H9 (cell line): Measurements from ENCODE around the gene DNAJC15. TPM values are rescaled to one million over a fixed set of nuclear protein-coding genes. Genes with fewer than 3 reads are reported as not detected.

Experiments
- DNase-seq: peaks from one replicate; pipeline ENCODE4 v3.0.0-alpha.2; 2017
- H2AFZ ChIP-seq: one replicate; pipeline ENCODE4 v1.6.1; 2013; ENCODE audit warnings: mild to moderate bottlenecking, low read length, control low read depth, moderate library complexity
- H2AK5ac ChIP-seq: 2 replicates; pipeline ENCODE4 v1.6.1; 2013; ENCODE audit warnings: low read length, control low read depth, mixed read lengths; ENCODE audit not compliant: insufficient read length
- H2BK120ac ChIP-seq: one replicate; pipeline ENCODE4 v1.6.1; 2013; ENCODE audit warnings: low read depth, mild to moderate bottlenecking, low read length, control low read depth, inconsistent platforms; ENCODE audit not compliant: poor library complexity, severe bottlenecking
- H2BK12ac ChIP-seq: 2 replicates; pipeline ENCODE4 v1.6.1; 2013; ENCODE audit warnings: low read length, control low read depth, mixed read lengths, low read depth; ENCODE audit not compliant: insufficient read length
- H2BK15ac ChIP-seq: 2 replicates; pipeline ENCODE4 v1.6.1; 2013; ENCODE audit warnings: low read depth, low read length, control low read depth
- H2BK20ac ChIP-seq: one replicate; pipeline ENCODE4 v1.6.1; 2013; ENCODE audit warnings: low read depth, mild to moderate bottlenecking, low read length, control low read depth, inconsistent platforms; ENCODE audit not compliant: poor library complexity, severe bottlenecking
- H2BK5ac ChIP-seq: 2 replicates; pipeline ENCODE4 v1.6.1; 2013; ENCODE audit warnings: low read length, control low read depth, mixed read lengths; ENCODE audit not compliant: insufficient read length
- H3K14ac ChIP-seq: 2 replicates; pipeline ENCODE4 v1.6.1; 2013; ENCODE audit warnings: low read length, control low read depth; ENCODE audit not compliant: insufficient read depth
- H3K18ac ChIP-seq: 2 replicates; pipeline ENCODE4 v1.6.1; 2013; ENCODE audit warnings: low read depth, mild to moderate bottlenecking, mixed read lengths, low read length, control low read depth; ENCODE audit not compliant: insufficient read length
- H3K23ac ChIP-seq: 2 replicates; pipeline ENCODE4 v1.6.1; 2013; ENCODE audit warnings: low read length, control low read depth, mixed read lengths, low read depth; ENCODE audit not compliant: insufficient read length
- H3K23me2 ChIP-seq: 2 replicates; pipeline ENCODE4 v1.6.1; 2013; ENCODE audit warnings: low read depth, mild to moderate bottlenecking, mixed read lengths, low read length, control low read depth; ENCODE audit not compliant: insufficient read length, poor library complexity, severe bottlenecking
- H3K27ac ChIP-seq: 2 replicates; pipeline ENCODE4 v1.5.1; 2013; ENCODE audit warnings: low read length, control low read depth, mixed read lengths, low read depth; ENCODE audit not compliant: insufficient read length
- H3K27me3 ChIP-seq: 2 replicates; pipeline ENCODE4 v1.6.1; 2013; ENCODE audit warnings: low read length, control low read depth, inconsistent platforms; ENCODE audit not compliant: insufficient read depth
- H3K4ac ChIP-seq: 2 replicates; pipeline ENCODE4 v1.6.1; 2013; ENCODE audit warnings: low read depth, mild to moderate bottlenecking, control low read depth, inconsistent platforms, low read length, moderate library complexity
- H3K4me1 ChIP-seq: 2 replicates; pipeline ENCODE4 v1.6.1; 2013; ENCODE audit warnings: low read length, control low read depth, inconsistent platforms; ENCODE audit not compliant: insufficient read depth
- H3K4me2 ChIP-seq: 2 replicates; pipeline ENCODE4 v1.6.1; 2013; ENCODE audit warnings: low read length, control low read depth, mixed read lengths; ENCODE audit not compliant: insufficient read length, insufficient read depth
- H3K56ac ChIP-seq: 2 replicates; pipeline ENCODE4 v1.6.1; 2013; ENCODE audit warnings: low read depth, mild to moderate bottlenecking, mixed read lengths, low read length, control low read depth; ENCODE audit not compliant: insufficient read length
- H3K79me1 ChIP-seq: 2 replicates; pipeline ENCODE4 v1.6.1; 2013; ENCODE audit warnings: low read depth, mild to moderate bottlenecking, moderate library complexity, low read length, control low read depth, inconsistent platforms; ENCODE audit not compliant: insufficient read depth, poor library complexity, severe bottlenecking
- H3K79me2 ChIP-seq: 2 replicates; pipeline ENCODE4 v1.6.1; 2013; ENCODE audit warnings: low read length, control low read depth, inconsistent platforms; ENCODE audit not compliant: insufficient read depth
- H3K9ac ChIP-seq: 2 replicates; pipeline ENCODE4 v1.6.1; 2013; ENCODE audit warnings: low read length, control low read depth, mixed read lengths; ENCODE audit not compliant: insufficient read length; ENCODE audit errors: extremely low read depth
- H3K9me3 ChIP-seq: one replicate; pipeline ENCODE4 v1.6.1; 2013; ENCODE audit warnings: low read depth, low read length, inconsistent platforms; ENCODE audit not compliant: control insufficient read depth
- H3T11ph ChIP-seq: one replicate; pipeline ENCODE4 v1.6.1; 2013; ENCODE audit warnings: mild to moderate bottlenecking, low read length, control low read depth, inconsistent platforms
- H4K20me1 ChIP-seq: one replicate; pipeline ENCODE4 v1.6.1; 2013; ENCODE audit not compliant: control insufficient read depth, insufficient read length, insufficient read depth
- H4K5ac ChIP-seq: 2 replicates; pipeline ENCODE4 v1.6.1; 2013; ENCODE audit warnings: low read depth, mild to moderate bottlenecking, mixed read lengths, low read length, control low read depth; ENCODE audit not compliant: insufficient read length
- H4K8ac ChIP-seq: replicated peaks from 2 replicates; pipeline ENCODE4 v1.6.1; 2013; ENCODE audit warnings: low read length, control low read depth, mixed read lengths, low read depth; ENCODE audit not compliant: insufficient read length
- H4K91ac ChIP-seq: 2 replicates; pipeline ENCODE4 v1.6.1; 2013; ENCODE audit warnings: low read depth, mild to moderate bottlenecking, moderate library complexity, mixed read lengths, low read length, control low read depth; ENCODE audit not compliant: insufficient read length
- H3K27ac Mint-ChIP-seq, 3 experiments: 2 replicates in 2 of 3; 3 replicates in 1 of 3; pipeline ENCODE4 v1.8.0; 2020 to 2021; ENCODE audit warnings: mixed read lengths in 3 of 3, mild to moderate bottlenecking in 1 of 3, moderate library complexity in 1 of 3
- H3K27me3 Mint-ChIP-seq: 2 replicates; pipeline ENCODE4 v1.8.0; 2021; ENCODE audit warnings: low read depth, mild to moderate bottlenecking, moderate library complexity, mixed read lengths
- H3K36me3 Mint-ChIP-seq, 3 experiments: 2 replicates in 2 of 3; 3 replicates in 1 of 3; pipeline ENCODE4 v1.8.0; 2020 to 2021; ENCODE audit warnings: low read depth in 3 of 3, mixed read lengths in 3 of 3; ENCODE audit not compliant: insufficient read depth in 1 of 3
- H3K4me1 Mint-ChIP-seq, 2 experiments: 2 replicates each; pipeline ENCODE4 v1.8.0; 2020; ENCODE audit warnings: mixed read lengths in 2 of 2
- H3K4me3 Mint-ChIP-seq, 2 experiments: 2 replicates in 1 of 2; 3 replicates in 1 of 2; pipeline ENCODE4 v1.8.0; 2020 to 2021; ENCODE audit warnings: mild to moderate bottlenecking in 2 of 2, mixed read lengths in 2 of 2, moderate library complexity in 1 of 2
- H3K9me3 Mint-ChIP-seq, 2 experiments: 2 replicates in 1 of 2; 3 replicates in 1 of 2; pipeline ENCODE4 v1.8.0; 2020; ENCODE audit warnings: mild to moderate bottlenecking in 2 of 2, mixed read lengths in 2 of 2, moderate library complexity in 1 of 2
- WGBS: extraction: QIAGEN DNeasy Blood & Tissue Kit; methylation state at CpG from one replicate; pipeline ENCODE4 v1.1.7; 2013; ENCODE audit warnings: missing lambda C conversion rate, low lambda C conversion rate, mixed read lengths; ENCODE audit not compliant: insufficient read length; ENCODE audit errors: extremely low coverage; 5-methylcytosine and 5-hydroxymethylcytosine counted together
- total RNA-seq: library from RNA; stranded (reverse); gene quantifications from 2 replicates; pipeline ENCODE4 v1.2.1, GENCODE V29; 2021
- TF ChIP-seq, protein P1 (sequence below): fragments of 200-600 bp; sonication (generic); conservative IDR thresholded peaks from 3 replicates; pipeline ENCODE4 v1.8.0; 2021; ENCODE audit warnings: antibody characterized with exemption, mild to moderate bottlenecking

Gene DNAJC15
- total RNA-seq, 1 experiment from 2014 or later = 13.4 TPM

DNA sequence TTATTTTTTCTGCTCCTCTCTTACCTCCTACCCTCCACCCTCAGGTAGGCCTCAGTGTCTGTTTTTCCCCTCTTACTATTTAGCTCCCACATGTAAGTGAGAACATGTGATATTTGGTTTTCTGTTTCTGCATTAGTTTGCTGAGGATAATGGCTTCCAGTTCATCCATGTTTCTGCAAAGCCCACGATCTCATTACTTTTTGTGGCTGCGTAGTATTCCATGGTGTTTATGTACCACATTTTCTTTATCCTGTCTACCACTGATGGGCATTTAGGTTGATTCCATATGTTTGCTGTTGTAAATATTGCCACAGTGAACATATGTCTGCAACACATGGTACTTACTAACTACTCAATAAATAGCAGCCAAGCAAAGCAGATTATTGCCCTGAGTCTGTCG lies 56.8 kb downstream of the DNAJC15 start:
- no peak overlapping the region for H2AFZ ChIP-seq
- H2BK12ac ChIP-seq = no peak overlapping the region
- no peak overlapping the region for H2BK5ac ChIP-seq
- no peak overlapping the region for H2BK20ac ChIP-seq
- no peak overlapping the region for H3K18ac ChIP-seq
- no peak overlapping the region for H4K91ac ChIP-seq
- no peak overlapping the region for H3K9ac ChIP-seq
- no peaks in the 10 kb centered on the region for H3K79me1 ChIP-seq
- no peak overlapping the region for H3T11ph ChIP-seq
- H3K9me3 Mint-ChIP-seq = peaks cover 2 to 3% of the 10 kb centered on the region in 2 experiments; a peak in 2 of 5 replicates
- no peak overlapping the region for H4K5ac ChIP-seq
- H2AK5ac ChIP-seq = no peak overlapping the region
- H3K27ac Mint-ChIP-seq = no peak overlapping the region
- H3K27ac ChIP-seq = no peak overlapping the region
- H3K23me2 ChIP-seq = no peaks in the 10 kb centered on the region
- no peak overlapping the region for H3K4me3 Mint-ChIP-seq
- no peak overlapping the region for H2BK120ac ChIP-seq
- no peak overlapping the region for H3K4ac ChIP-seq
- H3K27me3 Mint-ChIP-seq = no peaks in the 10 kb centered on the region
- H3K4me1 Mint-ChIP-seq = peaks cover 10 to 16% of the 10 kb centered on the region in 2 experiments
- H3K79me2 ChIP-seq = no peaks in the 10 kb centered on the region
- peaks cover 5 to 22% (median 19%) of the 10 kb centered on the region in 3 experiments for H3K36me3 Mint-ChIP-seq
- H3K9me3 ChIP-seq = no peaks in the 10 kb centered on the region
- no peaks in the 10 kb centered on the region for H4K20me1 ChIP-seq
- H3K56ac ChIP-seq = no peak overlapping the region
- TF ChIP-seq, protein P1, sequence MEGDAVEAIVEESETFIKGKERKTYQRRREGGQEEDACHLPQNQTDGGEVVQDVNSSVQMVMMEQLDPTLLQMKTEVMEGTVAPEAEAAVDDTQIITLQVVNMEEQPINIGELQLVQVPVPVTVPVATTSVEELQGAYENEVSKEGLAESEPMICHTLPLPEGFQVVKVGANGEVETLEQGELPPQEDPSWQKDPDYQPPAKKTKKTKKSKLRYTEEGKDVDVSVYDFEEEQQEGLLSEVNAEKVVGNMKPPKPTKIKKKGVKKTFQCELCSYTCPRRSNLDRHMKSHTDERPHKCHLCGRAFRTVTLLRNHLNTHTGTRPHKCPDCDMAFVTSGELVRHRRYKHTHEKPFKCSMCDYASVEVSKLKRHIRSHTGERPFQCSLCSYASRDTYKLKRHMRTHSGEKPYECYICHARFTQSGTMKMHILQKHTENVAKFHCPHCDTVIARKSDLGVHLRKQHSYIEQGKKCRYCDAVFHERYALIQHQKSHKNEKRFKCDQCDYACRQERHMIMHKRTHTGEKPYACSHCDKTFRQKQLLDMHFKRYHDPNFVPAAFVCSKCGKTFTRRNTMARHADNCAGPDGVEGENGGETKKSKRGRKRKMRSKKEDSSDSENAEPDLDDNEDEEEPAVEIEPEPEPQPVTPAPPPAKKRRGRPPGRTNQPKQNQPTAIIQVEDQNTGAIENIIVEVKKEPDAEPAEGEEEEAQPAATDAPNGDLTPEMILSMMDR = no peak
- no peaks in the 10 kb centered on the region for H3K4me1 ChIP-seq
- no peak overlapping the region for H3K14ac ChIP-seq
- H4K8ac ChIP-seq = no peak overlapping the region
- H3K4me2 ChIP-seq = no peak overlapping the region
- H3K27me3 ChIP-seq = no peaks in the 10 kb centered on the region
- no CpG with 5 or more reads among the region's 3 CpGs for WGBS
- H2BK15ac ChIP-seq = no peak overlapping the region
- DNase-seq = no peak
- no peak overlapping the region for H3K23ac ChIP-seq
